Loucy (cell line): ENCODE measurements around the gene FBLN2.

Experiments used
- H2AFZ ChIP-seq: fragments of 200-600 bp; sonication (generic); 2 replicates; pipeline ENCODE4 v1.6.0; 2016; ENCODE audit warnings: antibody characterized with exemption, mild to moderate bottlenecking, low read length, moderate library complexity
- H3F3A ChIP-seq: fragments of 200-600 bp; 2 replicates; pipeline ENCODE4 v1.6.0; 2016; ENCODE audit warnings: antibody characterized with exemption, low read depth, mild to moderate bottlenecking
- H3K27me3 ChIP-seq: fragments of 200-600 bp; sonication (generic); 2 replicates; pipeline ENCODE4 v1.6.1; 2014; ENCODE audit warnings: low read length, mild to moderate bottlenecking; ENCODE audit not compliant: insufficient read depth, poor library complexity, severe bottlenecking
- H3K36me3 ChIP-seq: fragments of 200-600 bp; sonication (generic); 2 replicates; pipeline ENCODE4 v1.6.1; 2016; ENCODE audit warnings: low read length; ENCODE audit not compliant: insufficient read depth
- H3K4me1 ChIP-seq: fragments of 200-600 bp; sonication (generic); 2 replicates; pipeline ENCODE4 v1.5.1; 2014; ENCODE audit warnings: low read length, mild to moderate bottlenecking; ENCODE audit not compliant: insufficient read depth, poor library complexity, severe bottlenecking
- H3K4me2 ChIP-seq: fragments of 200-600 bp; sonication (generic); 2 replicates; pipeline ENCODE4 v1.6.0; 2014; ENCODE audit warnings: antibody characterized with exemption, low read length, low read depth, mild to moderate bottlenecking; ENCODE audit not compliant: poor library complexity, severe bottlenecking
- H3K4me3 ChIP-seq: fragments of 200-600 bp; sonication (generic); 2 replicates; pipeline ENCODE4 v1.5.1; 2014; ENCODE audit warnings: low read length, mild to moderate bottlenecking, mixed read lengths; ENCODE audit not compliant: poor library complexity, severe bottlenecking
- H3K79me2 ChIP-seq: fragments of 200-600 bp; sonication (generic); 2 replicates; pipeline ENCODE4 v1.6.1; 2014; ENCODE audit warnings: low read length; ENCODE audit not compliant: insufficient read depth
- H3K9ac ChIP-seq: fragments of 200-600 bp; sonication (generic); 2 replicates; pipeline ENCODE4 v1.6.0; 2014; ENCODE audit warnings: mild to moderate bottlenecking, low read depth, low read length, moderate library complexity; ENCODE audit not compliant: poor library complexity, severe bottlenecking
- H3K9me2 ChIP-seq: fragments of 200-600 bp; sonication (generic); replicated peaks from 2 replicates; pipeline ENCODE4 v1.6.1; 2016; ENCODE audit warnings: low read depth, low read length, mixed read lengths
- H3K9me3 ChIP-seq: fragments of 200-600 bp; sonication (generic); 2 replicates; pipeline ENCODE4 v1.6.1; 2014; ENCODE audit warnings: mild to moderate bottlenecking, antibody characterized with exemption, low read length, low read depth; ENCODE audit not compliant: insufficient read depth
- H4K20me1 ChIP-seq: fragments of 200-600 bp; sonication (generic); 2 replicates; pipeline ENCODE4 v1.6.0; 2014; ENCODE audit warnings: antibody characterized with exemption, low read length, mild to moderate bottlenecking; ENCODE audit not compliant: insufficient read depth, poor library complexity, severe bottlenecking
- EZH2phosphoT487 ChIP-seq: fragments of 200-600 bp; IDR thresholded peaks from 2 replicates; pipeline ENCODE4 v1.6.1; 2018; ENCODE audit warnings: antibody characterized with exemption, mild to moderate bottlenecking, moderate library complexity, borderline replicate concordance
- TF ChIP-seq, protein P1 (sequence below): fragments of 200-600 bp; sonication (generic); conservative IDR thresholded peaks from 2 replicates; pipeline ENCODE4 v1.5.1; 2014; ENCODE audit warnings: mild to moderate bottlenecking, antibody characterized with exemption, low read length

Gene FBLN2

DNA sequence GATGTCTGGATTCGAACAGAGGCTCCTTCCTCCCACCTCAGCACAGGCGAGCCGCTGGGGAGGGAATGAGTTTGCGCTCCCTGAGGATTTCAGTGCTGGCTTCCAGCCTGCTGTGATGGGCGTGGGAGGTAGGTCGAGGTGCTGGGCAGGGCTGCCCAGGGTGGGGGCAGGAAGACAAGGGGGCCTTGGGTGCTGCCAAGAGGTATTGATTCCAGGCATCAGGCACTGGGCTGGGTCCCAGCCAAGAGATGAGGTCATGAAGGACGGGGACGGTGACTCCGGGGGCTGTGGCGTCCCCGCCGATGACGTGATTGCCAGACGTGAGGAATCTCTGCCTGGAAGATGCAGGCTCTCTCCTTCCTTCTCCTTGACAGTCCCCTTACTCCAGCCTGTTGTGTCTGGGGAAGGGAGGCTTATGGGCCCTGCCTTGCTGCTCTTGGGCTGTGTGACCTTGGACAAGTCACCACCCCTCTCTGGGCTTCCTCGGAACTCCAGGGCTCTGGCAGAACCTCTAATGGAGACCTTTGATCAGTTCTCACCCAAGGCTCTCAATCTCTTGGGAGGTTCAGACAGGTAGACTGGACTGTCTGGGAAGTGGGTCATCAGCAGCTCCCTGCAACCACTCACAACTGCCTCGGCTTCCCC, 116.8 kb downstream of the FBLN2 start:
- Histone ChIP-seq H2AFZ (no peak overlapping the region), H3K36me3 (no peaks in the 10 kb centered on the region), H3K4me3 (no peak overlapping the region), H3K27me3 (no peaks in the 10 kb centered on the region), H3K9me3 (no peaks in the 10 kb centered on the region), H3K9me2 (no peaks in the 10 kb centered on the region), H3K4me1 (no peaks in the 10 kb centered on the region), H3K9ac (no peak overlapping the region), H3F3A (no peaks in the 10 kb centered on the region), H4K20me1 (no peaks in the 10 kb centered on the region), H3K79me2 (no peaks in the 10 kb centered on the region), H3K4me2 (no peak overlapping the region)
- no peak for TF ChIP-seq EZH2phosphoT487
- TF ChIP-seq, protein P1, sequence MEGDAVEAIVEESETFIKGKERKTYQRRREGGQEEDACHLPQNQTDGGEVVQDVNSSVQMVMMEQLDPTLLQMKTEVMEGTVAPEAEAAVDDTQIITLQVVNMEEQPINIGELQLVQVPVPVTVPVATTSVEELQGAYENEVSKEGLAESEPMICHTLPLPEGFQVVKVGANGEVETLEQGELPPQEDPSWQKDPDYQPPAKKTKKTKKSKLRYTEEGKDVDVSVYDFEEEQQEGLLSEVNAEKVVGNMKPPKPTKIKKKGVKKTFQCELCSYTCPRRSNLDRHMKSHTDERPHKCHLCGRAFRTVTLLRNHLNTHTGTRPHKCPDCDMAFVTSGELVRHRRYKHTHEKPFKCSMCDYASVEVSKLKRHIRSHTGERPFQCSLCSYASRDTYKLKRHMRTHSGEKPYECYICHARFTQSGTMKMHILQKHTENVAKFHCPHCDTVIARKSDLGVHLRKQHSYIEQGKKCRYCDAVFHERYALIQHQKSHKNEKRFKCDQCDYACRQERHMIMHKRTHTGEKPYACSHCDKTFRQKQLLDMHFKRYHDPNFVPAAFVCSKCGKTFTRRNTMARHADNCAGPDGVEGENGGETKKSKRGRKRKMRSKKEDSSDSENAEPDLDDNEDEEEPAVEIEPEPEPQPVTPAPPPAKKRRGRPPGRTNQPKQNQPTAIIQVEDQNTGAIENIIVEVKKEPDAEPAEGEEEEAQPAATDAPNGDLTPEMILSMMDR, result no peak

DNA sequence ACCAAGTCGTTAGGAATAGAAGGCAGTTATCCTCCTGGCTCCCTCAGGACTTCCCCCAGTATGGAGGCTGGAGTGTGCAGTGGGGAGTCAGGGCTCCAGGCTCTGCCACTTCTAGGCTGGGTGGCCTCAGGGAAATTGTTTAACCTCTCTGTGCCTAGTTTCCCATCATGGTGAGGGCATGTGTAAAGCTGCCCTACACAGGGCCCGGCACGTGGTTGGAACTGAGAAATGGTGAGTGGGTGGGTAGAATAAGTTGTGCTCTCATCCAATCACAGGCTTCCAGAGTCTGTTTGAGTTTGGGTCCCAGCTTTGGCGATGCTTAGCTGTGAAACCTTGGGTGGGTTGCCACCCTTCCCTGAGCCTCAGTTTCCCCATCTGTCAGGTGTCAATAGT, 117.3 kb downstream of the FBLN2 start:
- H3F3A ChIP-seq, result no peaks in the 10 kb centered on the region
- no peaks in the 10 kb centered on the region for H3K27me3 ChIP-seq
- H3K79me2 ChIP-seq, result no peaks in the 10 kb centered on the region
- H3K4me3 ChIP-seq, result no peak overlapping the region
- no peak for TF ChIP-seq EZH2phosphoT487
- TF ChIP-seq, protein P1, result no peak
- H4K20me1 ChIP-seq, result no peaks in the 10 kb centered on the region
- H3K4me1 ChIP-seq, result no peaks in the 10 kb centered on the region
- H3K9ac ChIP-seq, result no peak overlapping the region
- H3K9me2 ChIP-seq, result no peaks in the 10 kb centered on the region
- H3K36me3 ChIP-seq, result no peaks in the 10 kb centered on the region
- no peaks in the 10 kb centered on the region for H3K9me3 ChIP-seq
- no peak overlapping the region for H2AFZ ChIP-seq
- H3K4me2 ChIP-seq, result no peak overlapping the region

GRCh38 chr3:13666781-13667709, 118.1 kb downstream of the FBLN2 start:
- Histone ChIP-seq H3K4me2 (no peak overlapping the region), H3K79me2 (no peaks in the 10 kb centered on the region), H2AFZ (no peak overlapping the region), H4K20me1 (no peaks in the 10 kb centered on the region), H3K4me3 (no peak overlapping the region), H3K36me3 (no peaks in the 10 kb centered on the region), H3K27me3 (no peaks in the 10 kb centered on the region), H3K9ac (no peak overlapping the region), H3F3A (no peaks in the 10 kb centered on the region), H3K9me3 (no peaks in the 10 kb centered on the region), H3K9me2 (no peaks in the 10 kb centered on the region), H3K4me1 (no peaks in the 10 kb centered on the region)
- TF ChIP-seq, protein P1, result no peak
- TF ChIP-seq EZH2phosphoT487, result no peak
